Liver (tissue), 9 donors: Measurements from ENCODE around the gene TYRP1. TPM values are rescaled to one million over a fixed set of nuclear protein-coding genes. Genes with fewer than 3 reads are reported as not detected.

Experiments used
- DNase-seq: peaks from one replicate; pipeline ENCODE4 v3.0.0-alpha.2; 2017; ENCODE audit warnings: low spot score
- H3K27ac ChIP-seq, 2 donors: one replicate each; pipeline ENCODE4 v1.7.0; 2013; ENCODE audit warnings: inconsistent platforms in 2 of 2, low read length in 2 of 2, control low read depth in 1 of 2, low read depth in 1 of 2, mild to moderate bottlenecking in 1 of 2
- H3K27me3 ChIP-seq, 4 donors: one replicate each; pipeline versions ENCODE4 v1.6.1 to v1.7.0; 2013; ENCODE audit warnings: low read length in 3 of 4, inconsistent platforms in 1 of 4, mild to moderate bottlenecking in 1 of 4, moderate library complexity in 1 of 4; ENCODE audit not compliant: control insufficient read depth in 4 of 4, insufficient read depth in 4 of 4
- H3K36me3 ChIP-seq, 4 donors: one replicate each; pipeline versions ENCODE4 v1.6.1 to v1.7.0; 2013; ENCODE audit warnings: low read length in 3 of 4, mild to moderate bottlenecking in 3 of 4, low read depth in 1 of 4, moderate library complexity in 1 of 4; ENCODE audit not compliant: control insufficient read depth in 4 of 4, insufficient read depth in 3 of 4
- H3K4me1 ChIP-seq, 4 donors: one replicate each; pipeline versions ENCODE4 v1.6.1 to v1.7.0; 2013; ENCODE audit warnings: low read length in 3 of 4, mild to moderate bottlenecking in 3 of 4, moderate library complexity in 1 of 4; ENCODE audit not compliant: control insufficient read depth in 4 of 4, insufficient read depth in 4 of 4
- H3K4me3 ChIP-seq, 3 donors: one replicate each; pipeline versions ENCODE4 v1.6.1 to v1.7.0; 2013; ENCODE audit warnings: low read length in 3 of 3, control low read depth in 1 of 3, low read depth in 1 of 3, mild to moderate bottlenecking in 1 of 3
- H3K9ac ChIP-seq, 2 donors: one replicate each; pipeline ENCODE4 v1.7.0; 2013; ENCODE audit warnings: low read length in 2 of 2, mild to moderate bottlenecking in 2 of 2, moderate library complexity in 2 of 2, control low read depth in 1 of 2, low read depth in 1 of 2
- H3K9me3 ChIP-seq, 4 donors: one replicate each; pipeline versions ENCODE4 v1.6.1 to v1.7.0; 2013; ENCODE audit warnings: low read length in 3 of 4; ENCODE audit not compliant: control insufficient read depth in 4 of 4
- EGR1 ChIP-seq, 2 donors: IDR thresholded peaks; 2 replicates each; pipeline ENCODE4 v1.6.1; 2016 to 2018; ENCODE audit warnings: antibody characterized with exemption in 2 of 2, low read depth in 2 of 2
- FOXA1 ChIP-seq: IDR thresholded peaks from 2 replicates; pipeline ENCODE4 v1.6.1; 2016; ENCODE audit warnings: antibody characterized with exemption
- FOXA2 ChIP-seq: IDR thresholded peaks from 2 replicates; pipeline ENCODE4 v1.6.1; 2016; ENCODE audit warnings: antibody characterized with exemption
- GABPA ChIP-seq, 2 donors: IDR thresholded peaks in 1 of 2; conservative IDR thresholded peaks in 1 of 2; 2 replicates each; pipeline ENCODE4 v1.6.1; 2016; ENCODE audit warnings: antibody characterized with exemption in 2 of 2, mild to moderate bottlenecking in 1 of 2, moderate library complexity in 1 of 2
- HNF4A ChIP-seq, 2 donors: conservative IDR thresholded peaks; 2 replicates each; pipeline ENCODE4 v1.6.1; 2016; ENCODE audit warnings: antibody characterized with exemption in 2 of 2, mild to moderate bottlenecking in 2 of 2
- HNF4G ChIP-seq: IDR thresholded peaks from 2 replicates; pipeline ENCODE4 v1.6.1; 2016; ENCODE audit warnings: antibody characterized with exemption
- JUND ChIP-seq, 2 donors: IDR thresholded peaks; 2 replicates each; pipeline ENCODE4 v1.6.1; 2016; ENCODE audit warnings: antibody characterized with exemption in 2 of 2
- NR2F2 ChIP-seq: IDR thresholded peaks from 2 replicates; pipeline ENCODE4 v1.6.1; 2016; ENCODE audit warnings: antibody characterized with exemption
- RAD21 ChIP-seq, 2 donors: IDR thresholded peaks; 2 replicates each; pipeline ENCODE4 v1.6.1; 2016; ENCODE audit warnings: antibody characterized with exemption in 2 of 2, mild to moderate bottlenecking in 2 of 2
- RXRA ChIP-seq, 2 donors: IDR thresholded peaks; 2 replicates each; pipeline ENCODE4 v1.6.1; 2017 to 2018; ENCODE audit warnings: antibody characterized with exemption in 2 of 2, mild to moderate bottlenecking in 1 of 2
- SP1 ChIP-seq: IDR thresholded peaks from 2 replicates; pipeline ENCODE4 v1.6.1; 2018; ENCODE audit warnings: antibody characterized with exemption, mild to moderate bottlenecking
- TAF1 ChIP-seq: conservative IDR thresholded peaks from 2 replicates; pipeline ENCODE4 v1.6.1; 2016; ENCODE audit warnings: antibody characterized with exemption, mild to moderate bottlenecking
- YY1 ChIP-seq: IDR thresholded peaks from 2 replicates; pipeline ENCODE4 v1.6.1; 2016; ENCODE audit warnings: antibody characterized with exemption, mild to moderate bottlenecking
- WGBS: extraction: QIAGEN DNeasy Blood & Tissue Kit; methylation state at CpG from one replicate; pipeline ENCODE4 v1.1.7; 2013; 5-methylcytosine and 5-hydroxymethylcytosine counted together
- polyA plus RNA-seq, 2 donors: library from polyadenylated mRNA; stranded (reverse) in 1 of 2; unstranded in 1 of 2; fragments of 200-250 nt in 1 of 2; fragments of >200 nt in 1 of 2; fragmentation: Nextera tagmentation in 1 of 2; extraction: Ambion mirVana in 1 of 2; gene quantifications; one replicate each; pipeline versions ENCODE4 v1.2.1 to v1.2.3, GENCODE V29; 2013 to 2015
- total RNA-seq, 2 donors: library from RNA; depleted of rRNA; stranded (reverse); fragments of >200 nt; gene quantifications; one replicate each; pipeline ENCODE4 v1.2.3, GENCODE V29; 2014
- TF ChIP-seq, protein P1 (sequence below): IDR thresholded peaks from 2 replicates; pipeline ENCODE4 v1.6.1; 2016; ENCODE audit warnings: antibody characterized with exemption
- TF ChIP-seq, protein P2 (sequence below): IDR thresholded peaks from 2 replicates; pipeline ENCODE4 v1.6.1; 2016; ENCODE audit warnings: antibody characterized with exemption
- TF ChIP-seq, protein P3 (sequence below): fragments of 150-350 bp; IDR thresholded peaks from 2 replicates; pipeline ENCODE4 v1.5.1; 2017; ENCODE audit warnings: improper control_type of control experiment, low read depth, low read length; ENCODE audit not compliant: missing input control
- TF ChIP-seq, protein P4 (sequence below): IDR thresholded peaks from 2 replicates; pipeline ENCODE4 v1.6.1; 2016; ENCODE audit warnings: antibody characterized with exemption, mild to moderate bottlenecking
- TF ChIP-seq, protein P5 (sequence below): IDR thresholded peaks from 2 replicates; pipeline ENCODE4 v1.6.1; 2016; ENCODE audit warnings: antibody characterized with exemption
- donor health status: healthy.
- donor health status: healthy.
- donor health status: healthy.
- donor health status: healthy.
- donor health status: healthy.

The TYRP1 gene
- total and polyA plus RNA-seq, 4 donors, result 0.17 TPM; not detected in 3

DNA sequence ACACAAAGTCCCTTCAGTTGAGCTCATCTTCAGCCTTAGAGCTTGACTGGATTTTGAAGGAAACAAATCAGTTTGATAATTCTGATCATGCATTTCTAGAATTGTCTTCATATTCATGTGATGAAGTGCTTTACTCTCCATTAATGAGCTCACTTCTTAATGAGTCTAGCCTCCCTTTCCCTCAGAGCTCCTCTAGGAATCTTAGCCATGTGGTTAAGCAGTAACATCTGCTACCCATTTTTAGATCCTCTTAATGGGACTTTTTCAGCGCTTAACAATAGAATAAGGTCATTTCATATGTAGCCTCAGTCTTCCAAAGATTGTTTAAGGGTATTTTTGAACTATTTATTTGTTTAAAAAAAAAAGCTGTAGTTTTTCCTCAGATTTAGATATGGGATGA is 44.7 kb downstream of the TYRP1 start:
- no peaks in the 10 kb centered on the region for H3K36me3 ChIP-seq
- peaks cover 0 to 5% (median under 1%) of the 10 kb centered on the region in 4 donors for H3K9me3 ChIP-seq
- H3K4me3 ChIP-seq, result no peak overlapping the region
- TF ChIP-seq HNF4A (conservative IDR thresholded peaks at IDR 0.05), result no peak
- TF ChIP-seq GABPA (IDR thresholded peaks at IDR 0.05 in 1 of 2, conservative IDR thresholded peaks at IDR 0.05 in 1 of 2), result no peak
- TF ChIP-seq, protein P1, sequence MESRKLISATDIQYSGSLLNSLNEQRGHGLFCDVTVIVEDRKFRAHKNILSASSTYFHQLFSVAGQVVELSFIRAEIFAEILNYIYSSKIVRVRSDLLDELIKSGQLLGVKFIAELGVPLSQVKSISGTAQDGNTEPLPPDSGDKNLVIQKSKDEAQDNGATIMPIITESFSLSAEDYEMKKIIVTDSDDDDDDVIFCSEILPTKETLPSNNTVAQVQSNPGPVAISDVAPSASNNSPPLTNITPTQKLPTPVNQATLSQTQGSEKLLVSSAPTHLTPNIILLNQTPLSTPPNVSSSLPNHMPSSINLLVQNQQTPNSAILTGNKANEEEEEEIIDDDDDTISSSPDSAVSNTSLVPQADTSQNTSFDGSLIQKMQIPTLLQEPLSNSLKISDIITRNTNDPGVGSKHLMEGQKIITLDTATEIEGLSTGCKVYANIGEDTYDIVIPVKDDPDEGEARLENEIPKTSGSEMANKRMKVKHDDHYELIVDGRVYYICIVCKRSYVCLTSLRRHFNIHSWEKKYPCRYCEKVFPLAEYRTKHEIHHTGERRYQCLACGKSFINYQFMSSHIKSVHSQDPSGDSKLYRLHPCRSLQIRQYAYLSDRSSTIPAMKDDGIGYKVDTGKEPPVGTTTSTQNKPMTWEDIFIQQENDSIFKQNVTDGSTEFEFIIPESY, result no peak
- no peak for TF ChIP-seq RXRA (IDR thresholded peaks at IDR 0.05)
- TF ChIP-seq, protein P2, sequence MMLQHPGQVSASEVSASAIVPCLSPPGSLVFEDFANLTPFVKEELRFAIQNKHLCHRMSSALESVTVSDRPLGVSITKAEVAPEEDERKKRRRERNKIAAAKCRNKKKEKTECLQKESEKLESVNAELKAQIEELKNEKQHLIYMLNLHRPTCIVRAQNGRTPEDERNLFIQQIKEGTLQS, result no peak
- no peak for TF ChIP-seq RAD21 (IDR thresholded peaks at IDR 0.05)
- TF ChIP-seq, protein P3, sequence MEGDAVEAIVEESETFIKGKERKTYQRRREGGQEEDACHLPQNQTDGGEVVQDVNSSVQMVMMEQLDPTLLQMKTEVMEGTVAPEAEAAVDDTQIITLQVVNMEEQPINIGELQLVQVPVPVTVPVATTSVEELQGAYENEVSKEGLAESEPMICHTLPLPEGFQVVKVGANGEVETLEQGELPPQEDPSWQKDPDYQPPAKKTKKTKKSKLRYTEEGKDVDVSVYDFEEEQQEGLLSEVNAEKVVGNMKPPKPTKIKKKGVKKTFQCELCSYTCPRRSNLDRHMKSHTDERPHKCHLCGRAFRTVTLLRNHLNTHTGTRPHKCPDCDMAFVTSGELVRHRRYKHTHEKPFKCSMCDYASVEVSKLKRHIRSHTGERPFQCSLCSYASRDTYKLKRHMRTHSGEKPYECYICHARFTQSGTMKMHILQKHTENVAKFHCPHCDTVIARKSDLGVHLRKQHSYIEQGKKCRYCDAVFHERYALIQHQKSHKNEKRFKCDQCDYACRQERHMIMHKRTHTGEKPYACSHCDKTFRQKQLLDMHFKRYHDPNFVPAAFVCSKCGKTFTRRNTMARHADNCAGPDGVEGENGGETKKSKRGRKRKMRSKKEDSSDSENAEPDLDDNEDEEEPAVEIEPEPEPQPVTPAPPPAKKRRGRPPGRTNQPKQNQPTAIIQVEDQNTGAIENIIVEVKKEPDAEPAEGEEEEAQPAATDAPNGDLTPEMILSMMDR, result no peak
- TF ChIP-seq FOXA2, result no peak
- no peak for TF ChIP-seq SP1
- no peak for TF ChIP-seq HNF4G
- TF ChIP-seq NR2F2, result no peak
- TF ChIP-seq YY1, result no peak
- TF ChIP-seq FOXA1, result no peak
- TF ChIP-seq, protein P4, sequence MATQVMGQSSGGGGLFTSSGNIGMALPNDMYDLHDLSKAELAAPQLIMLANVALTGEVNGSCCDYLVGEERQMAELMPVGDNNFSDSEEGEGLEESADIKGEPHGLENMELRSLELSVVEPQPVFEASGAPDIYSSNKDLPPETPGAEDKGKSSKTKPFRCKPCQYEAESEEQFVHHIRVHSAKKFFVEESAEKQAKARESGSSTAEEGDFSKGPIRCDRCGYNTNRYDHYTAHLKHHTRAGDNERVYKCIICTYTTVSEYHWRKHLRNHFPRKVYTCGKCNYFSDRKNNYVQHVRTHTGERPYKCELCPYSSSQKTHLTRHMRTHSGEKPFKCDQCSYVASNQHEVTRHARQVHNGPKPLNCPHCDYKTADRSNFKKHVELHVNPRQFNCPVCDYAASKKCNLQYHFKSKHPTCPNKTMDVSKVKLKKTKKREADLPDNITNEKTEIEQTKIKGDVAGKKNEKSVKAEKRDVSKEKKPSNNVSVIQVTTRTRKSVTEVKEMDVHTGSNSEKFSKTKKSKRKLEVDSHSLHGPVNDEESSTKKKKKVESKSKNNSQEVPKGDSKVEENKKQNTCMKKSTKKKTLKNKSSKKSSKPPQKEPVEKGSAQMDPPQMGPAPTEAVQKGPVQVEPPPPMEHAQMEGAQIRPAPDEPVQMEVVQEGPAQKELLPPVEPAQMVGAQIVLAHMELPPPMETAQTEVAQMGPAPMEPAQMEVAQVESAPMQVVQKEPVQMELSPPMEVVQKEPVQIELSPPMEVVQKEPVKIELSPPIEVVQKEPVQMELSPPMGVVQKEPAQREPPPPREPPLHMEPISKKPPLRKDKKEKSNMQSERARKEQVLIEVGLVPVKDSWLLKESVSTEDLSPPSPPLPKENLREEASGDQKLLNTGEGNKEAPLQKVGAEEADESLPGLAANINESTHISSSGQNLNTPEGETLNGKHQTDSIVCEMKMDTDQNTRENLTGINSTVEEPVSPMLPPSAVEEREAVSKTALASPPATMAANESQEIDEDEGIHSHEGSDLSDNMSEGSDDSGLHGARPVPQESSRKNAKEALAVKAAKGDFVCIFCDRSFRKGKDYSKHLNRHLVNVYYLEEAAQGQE, result no peak
- no peak for TF ChIP-seq TAF1
- no peak for TF ChIP-seq EGR1 (IDR thresholded peaks at IDR 0.05; ENCODE audit: low read depth in 2 of 2)
- TF ChIP-seq, protein P5, sequence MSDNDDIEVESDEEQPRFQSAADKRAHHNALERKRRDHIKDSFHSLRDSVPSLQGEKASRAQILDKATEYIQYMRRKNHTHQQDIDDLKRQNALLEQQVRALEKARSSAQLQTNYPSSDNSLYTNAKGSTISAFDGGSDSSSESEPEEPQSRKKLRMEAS, result no peak
- no peak for TF ChIP-seq JUND (IDR thresholded peaks at IDR 0.05)
- H3K27ac ChIP-seq, result no peak overlapping the region
- no peak for DNase-seq
- 0% methylated on average over 1 of the region's 1 CpG for WGBS
- no peaks in the 10 kb centered on the region for H3K27me3 ChIP-seq
- no peaks in the 10 kb centered on the region for H3K4me1 ChIP-seq
- no peak overlapping the region for H3K9ac ChIP-seq
